Keratinocyte (primary cell): Measurements from ENCODE around the gene RRP1. TPM values are rescaled to one million over a fixed set of nuclear protein-coding genes. Genes with fewer than 3 reads are reported as not detected.

Experiments
- DNase-seq: peaks from one replicate; pipeline ENCODE4 v3.0.0-alpha.2; 2011; ENCODE audit warnings: low read depth, missing footprints, low spot score
- FAIRE-seq: peaks from 2 replicates; lab custom pipeline; 2011; peaks lifted over from hg19 to GRCh38; lab: Jason Lieb, UNC
- H2AFZ ChIP-seq: 2 replicates; pipeline ENCODE4 v1.6.0; 2012; ENCODE audit warnings: low read length, control low read depth, inconsistent platforms; ENCODE audit not compliant: control insufficient read depth
- H3K27ac ChIP-seq: 2 replicates; pipeline ENCODE4 v1.5.1; 2011; ENCODE audit warnings: low read length; ENCODE audit not compliant: control insufficient read depth, insufficient read depth
- H3K27me3 ChIP-seq: 3 replicates; pipeline ENCODE4 v1.6.0; 2011; ENCODE audit warnings: low read length; ENCODE audit not compliant: control insufficient read depth, insufficient read depth; ENCODE audit errors: extremely low read depth
- H3K36me3 ChIP-seq, 2 experiments: 2 replicates in 1 of 2; 3 replicates in 1 of 2; pipeline ENCODE4 v1.5.1; 2011; ENCODE audit warnings: low read length in 2 of 2, mild to moderate bottlenecking in 1 of 2; ENCODE audit not compliant: control insufficient read depth in 2 of 2, insufficient read depth in 2 of 2; ENCODE audit errors: extremely low read depth in 1 of 2
- H3K4me1 ChIP-seq: 3 replicates; pipeline ENCODE4 v1.5.1; 2011; ENCODE audit warnings: low read length; ENCODE audit not compliant: control insufficient read depth, insufficient read depth; ENCODE audit errors: extremely low read depth
- H3K4me2 ChIP-seq: 3 replicates; pipeline ENCODE4 v1.6.0; 2011; ENCODE audit warnings: low read depth, low read length; ENCODE audit not compliant: control insufficient read depth, insufficient read depth; ENCODE audit errors: extremely low read depth
- H3K4me3 ChIP-seq, 3 experiments: fragments of 200-600 bp in 1 of 3; sonication (generic) in 1 of 3; 2 replicates in 2 of 3; 3 replicates in 1 of 3; pipeline ENCODE4 v1.5.1; 2011 to 2016; ENCODE audit warnings: low read length in 3 of 3, mild to moderate bottlenecking in 3 of 3, control low read depth in 2 of 3, inconsistent platforms in 1 of 3, low read depth in 1 of 3, mixed read lengths in 1 of 3, mixed run types in 1 of 3, moderate library complexity in 1 of 3; ENCODE audit not compliant: control insufficient read depth in 2 of 3, insufficient read depth in 2 of 3; ENCODE audit errors: extremely low read depth in 1 of 3
- H3K79me2 ChIP-seq: 2 replicates; pipeline ENCODE4 v1.6.0; 2012; ENCODE audit warnings: low read length; ENCODE audit not compliant: control insufficient read depth, insufficient read depth
- H3K9ac ChIP-seq: 3 replicates; pipeline ENCODE4 v1.6.0; 2011; ENCODE audit warnings: low read length; ENCODE audit not compliant: control insufficient read depth, insufficient read depth; ENCODE audit errors: extremely low read depth
- H3K9me1 ChIP-seq: 3 replicates; pipeline ENCODE4 v1.6.0; 2011; ENCODE audit warnings: low read length; ENCODE audit not compliant: control insufficient read depth, insufficient read depth; ENCODE audit errors: extremely low read depth
- H3K9me3 ChIP-seq: 2 replicates; pipeline ENCODE4 v1.5.1; 2012; ENCODE audit warnings: low read depth, low read length; ENCODE audit not compliant: control insufficient read depth
- H4K20me1 ChIP-seq: 3 replicates; pipeline ENCODE4 v1.6.0; 2011; ENCODE audit warnings: low read length; ENCODE audit not compliant: control insufficient read depth, insufficient read depth; ENCODE audit errors: extremely low read depth
- CTCF ChIP-seq, 3 experiments: IDR thresholded peaks in 1 of 3; conservative IDR thresholded peaks in 1 of 3; optimal IDR thresholded peaks in 1 of 3; 2 replicates in 2 of 3; 3 replicates in 1 of 3; pipeline versions ENCODE3 to v1.5.1; 2011; ENCODE audit warnings: low read length in 3 of 3, mild to moderate bottlenecking in 3 of 3, moderate library complexity in 2 of 3, control low read depth in 1 of 3, inconsistent platforms in 1 of 3; ENCODE audit not compliant: insufficient read depth in 2 of 3; ENCODE audit errors: extremely low read depth in 1 of 3
- EZH2 ChIP-seq: IDR thresholded peaks from one replicate; pipeline ENCODE4 v1.6.1; 2012; ENCODE audit warnings: inconsistent platforms, mild to moderate bottlenecking, low read length, moderate library complexity
- dilution Hi-C: fragments of 300-500 bp; cut with MboI; formaldehyde crosslinking; loops from one replicate; pipeline ENCODE4 v1.7.0; 2020; ENCODE audit warnings: low sequenced_read_pairs; ENCODE audit not compliant: extremely low pct_ligation_motif_present
- polyA plus RNA-seq, 5 experiments: library from polyadenylated mRNA; depleted of rRNA in 3 of 5; stranded (reverse) in 3 of 5; stranded (forward) in 1 of 5; unstranded in 1 of 5; fragments of >200 nt; gene quantifications; 1 replicate in 1 of 5; 2 replicates in 3 of 5; 3 replicates in 1 of 5; pipeline versions ENCODE4 v1.2.1 to v1.2.3, GENCODE V29; 2011 to 2012; ENCODE audit warnings: missing spikeins in 2 of 5, low read depth in 1 of 5, low replicate concordance in 1 of 5

RRP1 gene
- polyA plus RNA-seq, 1 donor (not counting 4 experiments of a cell fraction or from before 2014, with no cell fraction given): 25.0 TPM

- no peaks in the 10 kb centered on the region for H3K9me1 ChIP-seq
- no peaks in the 10 kb centered on the region for H3K79me2 ChIP-seq
- H3K4me2 ChIP-seq: no peak overlapping the region
- no peak overlapping the region for H2AFZ ChIP-seq
- FAIRE-seq (no peak), DNase-seq (no peak)
- no peak for TF ChIP-seq CTCF (optimal IDR thresholded peaks at IDR 0.05 in 1 of 3, IDR thresholded peaks at IDR 0.05 in 1 of 3, conservative IDR thresholded peaks at IDR 0.05 in 1 of 3; ENCODE audit: extremely low read depth in 1 of 3, insufficient read depth in 2 of 3, low read length in 3 of 3)
- TF ChIP-seq EZH2: no peak
- no peak overlapping the region for H3K27ac ChIP-seq
- no peaks in the 10 kb centered on the region for H3K27me3 ChIP-seq
- H3K4me3 ChIP-seq: no peak overlapping the region
- H3K9ac ChIP-seq: no peak overlapping the region
- H4K20me1 ChIP-seq: no peaks in the 10 kb centered on the region
- H3K36me3 ChIP-seq: peaks cover 24 to 26% of the 10 kb centered on the region in 2 experiments
- peaks cover 19% of the 10 kb centered on the region for H3K4me1 ChIP-seq
- H3K9me3 ChIP-seq: no peaks in the 10 kb centered on the region
- dilution Hi-C loops: no loop called here
These were observed 16.0 kb downstream of the RRP1 start for GRCh38 chr21:43805275-43805800.

GRCh38 chr21:43806017-43806710 lies 16.8 kb downstream of the RRP1 start:
- H3K4me3 ChIP-seq: no peak overlapping the region
- no peak overlapping the region for H3K4me2 ChIP-seq
- FAIRE-seq (no peak), DNase-seq (no peak)
- no peaks in the 10 kb centered on the region for H3K9me3 ChIP-seq
- H3K27me3 ChIP-seq: no peaks in the 10 kb centered on the region
- dilution Hi-C loops: no loop called here
- peaks cover 27% of the 10 kb centered on the region for H3K4me1 ChIP-seq
- H3K27ac ChIP-seq: no peak overlapping the region
- H3K9me1 ChIP-seq: no peaks in the 10 kb centered on the region
- H3K9ac ChIP-seq: no peak overlapping the region
- H2AFZ ChIP-seq: no peak overlapping the region
- H4K20me1 ChIP-seq: no peaks in the 10 kb centered on the region
- no peaks in the 10 kb centered on the region for H3K79me2 ChIP-seq
- no peak for TF ChIP-seq EZH2
- TF ChIP-seq CTCF (optimal IDR thresholded peaks at IDR 0.05 in 1 of 3, IDR thresholded peaks at IDR 0.05 in 1 of 3, conservative IDR thresholded peaks at IDR 0.05 in 1 of 3; ENCODE audit: extremely low read depth in 1 of 3, insufficient read depth in 2 of 3, low read length in 3 of 3): no peak
- peaks cover 17 to 19% of the 10 kb centered on the region in 2 experiments for H3K36me3 ChIP-seq
